Measurements from ENCODE around the gene FOCAD.

Gene FOCAD

DNA sequence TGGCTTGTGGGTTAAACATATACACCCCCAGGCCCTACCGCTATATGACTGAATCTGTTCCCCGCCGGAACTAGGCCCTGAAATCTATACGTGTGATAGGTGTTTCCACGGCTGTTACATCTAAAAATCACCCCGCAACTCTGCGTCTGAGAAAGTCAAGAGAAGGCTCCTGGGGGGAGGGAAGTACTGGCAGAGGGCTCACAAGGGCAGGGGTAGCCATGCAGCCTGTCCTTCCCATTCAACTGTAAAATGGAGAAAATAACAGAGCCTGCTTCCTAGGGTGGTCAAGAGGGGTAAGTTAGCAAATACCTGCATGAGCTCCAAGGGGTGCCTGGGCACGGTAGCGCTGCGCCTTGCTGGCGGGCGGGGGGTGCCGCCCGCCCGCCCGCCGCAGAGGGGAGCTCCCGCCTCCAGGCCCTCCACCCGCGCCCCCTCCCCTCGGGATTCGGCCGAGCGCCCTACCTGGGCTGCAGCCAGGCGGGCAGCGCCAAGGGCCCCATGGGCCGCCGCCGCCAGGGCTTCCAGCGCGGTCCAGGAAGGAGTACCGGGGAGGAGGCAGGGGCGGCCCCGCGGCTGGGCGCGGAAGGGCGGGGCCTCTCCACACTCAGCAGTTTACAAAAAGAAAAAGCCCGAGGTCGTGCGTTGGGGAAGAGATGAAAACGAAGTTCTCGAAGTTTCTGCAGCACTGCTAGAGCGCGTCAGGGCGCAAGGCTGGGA is 347.2 kb downstream of the FOCAD start, which contains the start of gene HACD4:
HACD4 (minus strand) TSS at position 550 of the 717 bp plus-strand sequence; CDS start at position 500, 50 bp downstream.
- peak; percentile 58 for DNase-seq

DNA sequence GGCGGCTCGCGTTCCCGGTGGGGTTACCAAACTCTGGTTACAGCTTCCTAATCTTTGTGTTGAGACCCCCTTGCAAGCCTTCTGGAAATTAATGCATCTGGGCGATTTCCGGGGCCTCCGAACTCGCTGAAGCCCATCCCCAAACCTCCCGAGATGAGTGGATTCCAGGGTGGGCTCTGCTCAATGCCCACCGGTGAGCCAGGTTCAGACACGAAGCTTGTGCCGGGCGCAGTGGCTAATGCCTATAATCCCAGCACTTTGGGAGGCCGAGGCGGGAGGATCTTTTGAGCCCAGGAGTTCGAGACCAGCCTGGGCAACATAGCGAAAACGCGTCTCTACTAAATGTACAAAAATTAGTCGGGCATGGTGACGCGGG is 347.7 kb downstream of the FOCAD start:
- DNase-seq, result no peak

DNA sequence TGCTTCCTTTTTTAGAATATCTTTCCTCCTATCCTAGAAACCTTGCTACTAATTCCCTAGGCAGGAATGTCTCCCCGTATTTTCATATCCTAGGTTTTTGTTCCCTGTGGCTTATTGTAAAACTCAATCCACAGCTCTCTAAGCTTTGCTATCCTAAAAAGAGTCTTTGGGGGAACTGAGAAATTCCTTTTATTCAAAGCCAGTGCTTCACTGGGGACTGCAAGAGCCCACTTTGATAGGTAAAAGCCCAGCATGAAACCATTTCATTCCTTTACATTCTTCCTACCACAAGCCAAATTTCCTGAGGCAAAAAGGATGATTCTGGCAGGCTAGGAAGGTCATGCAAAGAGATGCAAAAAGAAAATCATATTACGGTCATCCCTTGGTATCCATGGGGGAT is 353.2 kb downstream of the FOCAD start:
- no peak for DNase-seq

DNA sequence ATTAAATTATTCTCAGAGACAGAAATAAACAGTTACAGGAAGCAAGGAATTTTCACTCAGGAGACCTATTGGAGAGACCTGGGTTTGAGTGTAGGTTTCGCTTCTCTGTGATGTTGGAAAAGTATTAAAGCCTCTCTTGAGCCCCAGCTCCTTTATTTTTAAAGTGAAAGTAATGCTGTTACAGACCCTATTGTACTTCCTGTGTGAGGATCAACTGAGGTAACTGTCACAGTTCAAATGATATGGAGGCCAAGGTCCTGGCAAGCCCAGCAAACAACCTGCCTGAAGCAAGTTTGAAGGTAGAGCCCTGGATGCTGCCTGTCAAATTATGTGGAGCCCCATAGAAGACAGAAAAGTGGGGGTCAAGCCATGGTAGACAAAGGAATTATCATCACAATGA is 355.2 kb downstream of the FOCAD start:
- DNase-seq, result no peak

DNA sequence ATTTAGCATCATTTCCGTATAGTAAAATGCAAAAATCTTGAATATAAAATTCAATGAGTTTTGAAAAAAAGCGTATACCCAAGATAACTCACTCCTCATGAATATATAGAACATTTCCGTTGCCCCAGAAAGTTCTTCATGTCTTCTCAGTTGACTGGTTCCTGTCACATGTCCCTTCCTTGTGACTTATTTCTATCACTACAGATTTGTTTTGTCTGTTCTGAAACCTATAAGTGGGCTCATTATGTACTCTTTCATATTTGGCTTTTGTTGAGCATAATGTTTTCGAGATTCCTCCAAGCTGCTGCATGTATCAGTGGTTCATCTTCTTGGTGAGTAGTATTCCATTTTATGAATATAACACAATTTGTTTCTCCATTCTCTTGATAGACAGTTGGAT is 358.4 kb downstream of the FOCAD start:
- no peak for DNase-seq

DNA sequence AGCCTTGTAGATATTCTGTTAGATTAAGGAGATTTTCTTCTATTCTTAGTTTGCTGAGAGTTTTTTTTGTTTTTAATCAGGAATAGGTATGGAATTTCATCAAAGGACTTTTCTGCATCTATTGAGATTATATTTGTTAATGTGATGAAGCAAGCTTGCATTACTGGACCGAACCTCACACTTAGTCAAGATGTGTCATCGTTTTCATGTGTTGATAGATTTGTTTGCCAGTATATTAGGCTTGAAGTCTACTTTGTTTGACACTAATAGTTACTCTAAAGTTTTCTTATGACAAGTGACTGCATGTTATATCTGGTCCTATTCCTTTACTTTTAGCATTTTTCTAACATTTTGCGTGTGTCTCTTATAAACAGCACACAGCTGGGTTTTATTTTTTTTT is 359.8 kb downstream of the FOCAD start:
- DNase-seq, result no peak
